Thyroid gland (tissue), 4 donors: ENCODE data around the gene CAMP.

Source experiments
- POLR2A ChIP-seq, 2 donors: fragments of 450-650 bp; IDR thresholded peaks; one replicate each; pipeline ENCODE4 v1.6.1; 2017; ENCODE audit warnings: antibody characterized with exemption in 2 of 2, mild to moderate bottlenecking in 2 of 2, moderate library complexity in 1 of 2
- TF ChIP-seq, protein P1 (sequence below), 6 experiments: fragments of 200-600 bp in 3 of 6; fragments of 450-650 bp in 3 of 6; sonication (generic) in 3 of 6; IDR thresholded peaks; one replicate each; pipeline ENCODE4 v1.5.1; 2016 to 2019; ENCODE audit warnings: antibody characterized with exemption in 6 of 6, mild to moderate bottlenecking in 2 of 6, inconsistent platforms in 1 of 6, moderate library complexity in 1 of 6

DNA sequence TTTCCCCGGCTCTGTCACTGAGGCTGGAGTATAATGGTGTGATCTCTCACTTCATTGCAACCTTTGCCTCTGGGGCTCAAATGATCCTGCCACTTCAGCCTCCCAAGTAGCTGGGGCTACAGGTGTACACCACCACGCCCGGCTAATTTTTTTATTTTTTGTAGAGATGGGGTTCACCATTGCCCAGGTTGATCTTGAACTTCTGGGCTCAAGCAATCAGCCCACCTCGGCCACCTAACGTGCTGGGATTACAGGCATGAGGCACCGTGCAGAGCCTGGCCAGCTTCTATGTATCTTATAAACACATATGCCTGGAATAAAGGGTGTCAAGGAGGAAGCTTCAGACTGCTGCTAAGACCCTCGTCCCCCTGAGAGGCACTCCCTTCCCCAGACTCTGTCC is 21.8 kb downstream of the CAMP start:
- TF ChIP-seq, protein P1, sequence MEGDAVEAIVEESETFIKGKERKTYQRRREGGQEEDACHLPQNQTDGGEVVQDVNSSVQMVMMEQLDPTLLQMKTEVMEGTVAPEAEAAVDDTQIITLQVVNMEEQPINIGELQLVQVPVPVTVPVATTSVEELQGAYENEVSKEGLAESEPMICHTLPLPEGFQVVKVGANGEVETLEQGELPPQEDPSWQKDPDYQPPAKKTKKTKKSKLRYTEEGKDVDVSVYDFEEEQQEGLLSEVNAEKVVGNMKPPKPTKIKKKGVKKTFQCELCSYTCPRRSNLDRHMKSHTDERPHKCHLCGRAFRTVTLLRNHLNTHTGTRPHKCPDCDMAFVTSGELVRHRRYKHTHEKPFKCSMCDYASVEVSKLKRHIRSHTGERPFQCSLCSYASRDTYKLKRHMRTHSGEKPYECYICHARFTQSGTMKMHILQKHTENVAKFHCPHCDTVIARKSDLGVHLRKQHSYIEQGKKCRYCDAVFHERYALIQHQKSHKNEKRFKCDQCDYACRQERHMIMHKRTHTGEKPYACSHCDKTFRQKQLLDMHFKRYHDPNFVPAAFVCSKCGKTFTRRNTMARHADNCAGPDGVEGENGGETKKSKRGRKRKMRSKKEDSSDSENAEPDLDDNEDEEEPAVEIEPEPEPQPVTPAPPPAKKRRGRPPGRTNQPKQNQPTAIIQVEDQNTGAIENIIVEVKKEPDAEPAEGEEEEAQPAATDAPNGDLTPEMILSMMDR (IDR thresholded peaks at IDR 0.05) = no peak
- no peak for TF ChIP-seq POLR2A (IDR thresholded peaks at IDR 0.05)
